Measurements from ENCODE around the gene FOXJ1. TPM values are rescaled to one million over a fixed set of nuclear protein-coding genes. Genes with fewer than 3 reads are reported as not detected.
A peak's percentile ranks its signal among the peaks of the same experiment; 100 is the strongest.

Gene FOXJ1
- total and polyA plus RNA-seq, 2 of the 8 experiments (the other 6 are each of a cell fraction or from before 2014, with no cell fraction given) = 4.7 to 5.4 TPM

GRCh38 chr17:76153640-76154039 lies 12.6 kb upstream of the FOXJ1 start (continued):
- no peak for TF ChIP-seq RXRA (IDR thresholded peaks at IDR 0.05; ENCODE audit: insufficient read depth, low read depth, low read length)
- no peak for TF ChIP-seq KDM1A (IDR thresholded peaks at IDR 0.05; ENCODE audit: borderline replicate concordance, low read length)
- TF ChIP-seq JUN (IDR thresholded peaks at IDR 0.05; ENCODE audit: low read depth, low read length) = no peak
- TF ChIP-seq TEAD4 (IDR thresholded peaks at IDR 0.05; ENCODE audit: low read depth, low read length) = peak; percentile 76

Data from H1 (cell line).